Embryonic facial prominence (tissue), 1 donor: ENCODE data around the gene HLA-DPA1.

Experiments
- DNase-seq: peaks from one replicate; pipeline ENCODE4 v3.0.0-alpha.2; 2016; ENCODE audit errors: extremely low spot score

The HLA-DPA1 gene

DNA sequence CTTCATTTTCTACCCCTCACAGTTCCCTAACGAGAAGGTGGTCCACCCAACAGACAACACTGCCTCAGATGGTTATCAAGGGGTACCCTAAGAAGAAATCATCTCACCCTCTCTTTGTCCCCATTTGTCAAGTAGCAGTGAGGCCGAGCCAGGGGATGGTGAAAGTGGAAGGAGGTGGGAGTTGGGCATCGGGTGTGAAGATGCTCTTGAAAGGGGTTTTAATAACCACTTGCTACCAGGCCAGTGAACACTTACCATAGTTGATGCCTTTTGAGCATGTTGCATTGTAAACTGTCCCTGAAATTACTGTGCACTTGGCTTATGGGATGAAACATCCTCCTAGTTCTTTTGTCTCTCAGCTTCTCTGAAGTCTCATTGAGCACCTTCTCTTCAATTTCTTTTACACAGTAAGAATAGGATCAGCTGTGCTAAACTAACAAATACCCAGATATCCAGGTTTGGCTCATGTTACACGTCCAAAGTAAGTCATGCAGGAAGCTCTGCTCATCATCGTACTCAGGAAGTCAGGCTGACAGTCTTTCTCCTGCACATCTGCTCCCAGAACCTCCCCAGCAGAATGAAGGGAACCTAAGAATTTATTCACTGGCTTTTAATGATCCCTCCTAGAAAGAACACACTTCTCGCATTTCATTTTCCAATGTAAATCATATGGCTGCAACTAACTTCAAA is 15.6 kb upstream of the HLA-DPA1 start:
- DNase-seq = no peak

DNA sequence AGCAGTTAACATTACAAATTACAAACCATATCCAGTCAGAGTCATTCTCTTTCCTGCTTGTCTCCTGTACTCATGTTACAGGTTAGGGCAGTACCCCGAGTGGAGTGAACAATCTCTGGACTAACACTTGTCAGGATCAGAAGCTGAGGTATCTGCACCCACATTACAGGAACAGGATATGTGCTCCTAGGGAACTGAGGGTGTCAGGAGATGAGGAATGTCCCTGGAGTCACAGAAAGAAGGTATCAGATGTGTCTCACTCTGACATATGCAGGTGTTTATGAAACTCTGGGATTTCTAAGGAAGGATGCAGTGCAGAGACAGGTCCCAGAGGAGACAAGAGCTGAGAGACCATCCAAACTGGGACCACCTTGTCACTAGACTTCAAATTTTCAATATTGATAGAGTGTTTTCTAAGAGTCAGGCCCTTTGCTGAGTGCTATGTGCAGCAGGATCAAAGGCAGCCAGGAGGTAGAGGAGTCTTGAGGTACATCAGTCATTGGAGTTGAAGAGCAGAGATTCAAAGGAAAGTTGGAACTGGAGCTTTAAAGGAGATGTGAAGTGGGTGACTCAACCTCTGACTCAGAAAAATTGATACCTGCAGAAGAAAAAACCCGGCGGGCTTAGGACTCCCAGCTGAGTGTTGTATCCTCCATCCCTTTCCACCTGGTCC is 14.9 kb upstream of the HLA-DPA1 start:
- DNase-seq = no peak

DNA sequence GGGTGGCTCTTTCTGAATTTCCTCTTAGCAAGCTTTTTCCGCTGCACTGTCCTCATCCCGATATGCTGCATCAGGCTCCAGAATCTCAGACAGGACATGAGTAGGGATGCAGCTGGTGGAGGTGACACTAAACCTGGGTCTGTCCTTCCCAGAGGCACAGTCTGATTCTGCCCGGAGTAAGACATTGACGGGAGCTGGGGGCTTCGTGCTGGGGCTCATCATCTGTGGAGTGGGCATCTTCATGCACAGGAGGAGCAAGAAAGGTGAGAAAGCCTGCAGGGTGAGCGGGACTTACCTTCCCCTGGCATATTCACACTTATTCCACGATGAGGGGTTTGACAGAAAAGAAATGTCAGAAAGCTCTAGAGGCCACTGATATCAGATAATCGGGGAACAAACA is 12.2 kb upstream of the HLA-DPA1 start:
- no peak for DNase-seq

DNA sequence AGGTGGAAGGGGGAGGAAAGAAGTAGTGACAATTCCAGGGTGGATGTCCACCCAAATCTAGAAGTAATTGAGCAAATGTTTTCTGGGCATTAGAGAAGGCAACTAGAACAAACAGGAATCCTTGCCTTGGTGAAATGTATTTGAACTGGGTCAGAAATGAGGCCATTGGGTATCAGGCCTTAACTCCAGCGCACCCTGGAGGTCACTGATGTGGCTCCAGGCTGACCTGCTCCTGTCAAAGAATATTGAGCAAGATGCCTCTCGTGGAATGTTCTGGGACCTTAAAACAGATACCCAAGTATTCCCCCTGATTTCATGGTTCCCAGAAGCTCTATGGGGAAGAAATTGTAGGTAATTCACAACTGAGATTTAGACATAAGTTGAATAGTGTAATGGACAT is 9.3 kb upstream of the HLA-DPA1 start:
- no peak for DNase-seq

GRCh38 chr6:33081098-33081824 is 7.8 kb upstream of the HLA-DPA1 start:
- DNase-seq = no peak

- peak; percentile 58 for DNase-seq
Observed at GRCh38 chr6:33080127-33081089, 7.0 kb upstream of the HLA-DPA1 start.

DNA sequence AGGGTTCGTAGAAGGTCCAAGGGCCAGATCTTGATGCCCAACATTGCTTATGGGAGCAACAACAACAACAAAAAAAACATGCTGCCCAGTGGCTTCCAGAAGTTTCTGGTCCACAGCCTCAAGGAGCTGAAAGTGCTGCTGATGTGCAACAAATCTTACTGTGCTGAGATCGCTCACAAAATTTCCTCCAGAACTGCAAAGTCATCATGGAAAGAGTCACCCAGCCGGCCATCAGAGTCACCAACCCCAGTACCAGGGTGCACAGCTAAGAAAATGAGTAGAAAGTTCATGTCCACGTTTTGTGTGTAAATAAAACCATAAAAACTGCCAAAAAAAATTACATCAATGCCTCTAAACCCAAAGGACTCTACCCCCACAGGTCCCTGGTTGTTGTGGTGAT is 6.1 kb upstream of the HLA-DPA1 start:
- DNase-seq = no peak

DNA sequence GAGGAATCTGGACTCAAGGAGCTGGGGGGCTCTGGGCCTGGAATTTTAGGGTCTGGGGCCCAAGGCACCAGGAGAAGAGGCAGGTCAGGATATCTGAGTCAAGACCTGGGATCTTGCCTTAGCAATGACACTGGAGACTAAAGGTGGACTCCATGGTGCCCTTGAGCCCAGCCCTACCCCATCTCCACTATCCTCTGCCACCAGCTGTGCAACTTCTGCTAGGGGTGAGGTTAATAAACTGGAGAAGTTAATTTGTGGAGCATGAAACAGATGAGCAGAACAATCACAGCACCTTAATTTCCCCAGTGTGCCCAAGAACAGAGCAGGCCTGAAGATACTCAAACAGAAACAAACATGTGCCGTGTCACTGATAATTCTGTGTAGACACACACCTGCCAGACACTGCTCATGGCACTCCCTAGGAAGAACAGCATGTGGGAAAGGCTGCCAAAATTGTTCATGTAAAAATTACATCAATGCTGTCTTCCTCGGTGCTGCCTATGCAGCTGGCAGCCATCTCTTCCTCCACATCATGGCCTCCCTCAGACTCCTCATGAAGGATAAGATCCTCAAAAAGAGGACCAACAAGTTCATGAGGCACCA is 5.6 kb upstream of the HLA-DPA1 start:
- DNase-seq = no peak

GRCh38 chr6:33078442-33078841 is 5.0 kb upstream of the HLA-DPA1 start:
- DNase-seq = no peak

DNA sequence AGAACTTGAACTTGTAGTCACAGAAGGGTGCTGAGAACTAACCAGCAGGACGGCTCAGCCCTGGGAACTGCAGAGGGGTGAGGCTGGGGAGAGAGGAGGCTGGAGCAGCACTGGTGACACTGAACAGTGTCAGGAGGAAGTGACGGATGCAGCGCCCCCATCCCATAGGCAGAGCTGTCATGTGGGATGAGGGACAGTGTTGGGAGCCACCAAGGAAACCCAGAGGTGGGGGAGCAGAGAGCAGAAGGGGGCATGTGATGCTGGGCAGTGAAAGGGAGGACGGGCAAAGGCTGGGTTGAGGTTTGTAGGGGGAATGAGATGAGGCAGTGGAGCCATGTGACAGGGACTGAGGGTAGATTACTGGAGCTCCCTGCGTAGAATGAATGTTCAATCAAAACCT is 4.5 kb upstream of the HLA-DPA1 start:
- DNase-seq = no peak

GRCh38 chr6:33076406-33076934 is 3.0 kb upstream of the HLA-DPA1 start:
- no peak for DNase-seq

GRCh38 chr6:33075568-33076405 is 2.3 kb upstream of the HLA-DPA1 start, which contains the start of gene HLA-DPB1:
HLA-DPB1 (plus strand) TSS chr6:33075990; CDS start chr6:33076042, 52 bp downstream.
- no peak for DNase-seq

- DNase-seq = no peak
Observed at GRCh38 chr6:33075208-33075567, 1.7 kb upstream of the HLA-DPA1 start.

DNA sequence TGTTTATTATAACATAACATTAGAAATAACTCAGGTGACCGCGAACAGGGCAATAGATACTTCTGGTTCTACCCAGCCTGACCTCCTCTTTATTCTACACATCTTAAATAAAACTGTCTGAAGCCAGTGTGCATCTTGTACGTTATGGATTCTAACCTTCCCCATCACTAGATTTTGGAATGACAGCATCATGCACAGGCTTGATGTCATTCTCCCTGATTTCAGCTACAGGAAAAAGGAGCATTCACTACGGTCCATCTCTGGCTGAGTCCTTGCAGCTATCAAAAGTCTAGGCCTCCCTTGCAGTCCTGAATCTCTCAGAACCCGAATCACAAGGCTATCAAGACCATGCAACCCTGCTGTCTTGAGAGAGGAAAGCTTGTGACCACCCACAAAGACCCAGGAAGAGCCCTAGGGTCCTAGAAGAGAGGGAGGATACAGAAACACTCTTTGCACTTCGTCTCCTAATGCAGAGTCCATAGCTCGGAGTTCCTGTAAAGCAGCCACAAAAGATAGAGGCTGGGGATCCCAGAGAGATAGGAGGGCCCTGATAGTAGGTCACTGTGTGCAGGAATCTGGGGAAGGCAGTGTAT is 845 bp downstream of the HLA-DPA1 start:
- no peak for DNase-seq

DNA sequence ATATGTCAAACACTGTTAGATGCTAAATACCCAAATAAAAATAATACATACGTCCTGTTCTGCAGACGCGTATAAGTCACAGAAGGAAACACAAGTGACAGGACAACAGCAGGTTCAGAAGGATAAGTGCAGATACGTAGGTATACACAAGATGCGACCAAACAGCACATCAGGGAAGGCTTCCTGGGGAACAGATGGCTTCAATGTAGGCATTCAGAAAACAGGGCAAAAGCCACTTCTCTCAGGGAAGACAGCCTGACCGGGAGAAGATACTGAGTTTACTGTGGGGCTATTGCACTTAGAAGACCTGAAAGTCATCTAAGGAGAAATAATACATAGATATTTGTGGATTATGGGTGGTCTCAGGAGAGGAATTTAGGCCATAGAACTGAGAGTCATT is 1.9 kb downstream of the HLA-DPA1 start:
- DNase-seq = no peak

- DNase-seq = no peak
Observed at GRCh38 chr6:33070909-33071308, 2.5 kb downstream of the HLA-DPA1 start.

GRCh38 chr6:33069021-33069738 is 4.3 kb downstream of the HLA-DPA1 start:
- no peak for DNase-seq

DNA sequence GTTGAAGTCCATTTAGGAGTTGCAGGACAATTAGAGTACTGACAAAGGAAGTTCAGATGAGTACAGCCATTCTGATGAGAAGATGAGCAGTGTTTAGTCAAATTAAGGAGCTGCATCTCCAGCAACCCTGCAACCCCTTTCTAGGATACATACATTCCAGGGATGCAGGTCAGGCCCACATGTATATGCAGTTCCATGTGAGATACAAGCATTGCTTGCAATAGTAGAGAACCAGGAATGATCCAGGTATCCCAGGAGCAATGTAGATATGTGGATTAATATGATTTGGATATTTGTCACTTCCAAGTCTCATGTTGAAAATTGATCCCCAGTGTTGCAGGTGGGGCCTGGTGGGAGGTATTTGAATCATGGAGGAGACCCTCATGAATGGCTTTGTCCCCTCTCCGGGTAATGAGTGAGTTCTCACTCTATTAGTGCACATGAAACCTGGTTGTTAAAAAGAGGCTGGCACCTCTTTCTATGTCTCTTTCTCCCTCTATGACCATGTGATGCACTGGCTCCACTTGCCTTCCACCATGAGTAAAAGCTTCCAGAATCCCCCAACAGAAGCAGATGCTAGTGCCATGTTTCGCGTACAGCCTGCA is 6.4 kb downstream of the HLA-DPA1 start:
- DNase-seq = no peak

DNA sequence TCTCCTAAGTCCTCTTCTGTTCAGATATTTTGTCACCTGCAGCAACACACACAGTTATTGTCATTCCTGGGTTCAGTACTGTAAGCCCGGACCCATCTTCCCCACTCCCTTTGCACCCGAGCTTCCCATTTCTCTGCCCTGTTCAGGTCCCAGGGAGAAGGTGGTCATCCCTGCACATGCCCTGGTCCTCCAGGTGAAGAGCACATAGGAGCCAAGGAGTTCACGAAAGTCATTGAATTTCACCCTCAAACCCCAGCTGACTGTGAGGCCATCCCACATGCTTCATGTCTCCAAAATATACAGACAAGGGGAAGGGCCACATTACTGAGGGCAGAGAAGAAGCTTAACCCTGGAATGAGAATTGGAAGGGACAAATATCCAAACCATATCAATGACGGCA is 8.1 kb downstream of the HLA-DPA1 start:
- no peak for DNase-seq
